Neural cell (in vitro differentiated cells): ENCODE data around the gene TRMU. TPM values are rescaled to one million over a fixed set of nuclear protein-coding genes. Genes with fewer than 3 reads are reported as not detected.

ENCODE experiments used
- H2AFZ ChIP-seq: fragments of 200-600, 300-800 bp; sonication (generic), shearing (Covaris generic); 2 replicates; pipeline ENCODE4 v1.6.0; 2014; ENCODE audit warnings: low read depth, mild to moderate bottlenecking, antibody characterized with exemption, low read length, moderate library complexity
- H3F3A ChIP-seq: fragments of 200-600 bp; shearing (Covaris generic); 2 replicates; pipeline ENCODE4 v1.6.1; 2016; ENCODE audit warnings: mild to moderate bottlenecking, moderate library complexity, mixed read lengths, antibody characterized with exemption, low read length; ENCODE audit not compliant: insufficient read depth, poor library complexity, severe bottlenecking
- H3K27ac ChIP-seq: fragments of 200-600, 300-800 bp; sonication (generic), shearing (Covaris generic); 2 replicates; pipeline ENCODE4 v1.5.1; 2014; ENCODE audit warnings: mild to moderate bottlenecking, low read length, moderate library complexity
- H3K27me3 ChIP-seq: fragments of 300-800, 200-600 bp; sonication (generic), shearing (Covaris generic); 2 replicates; pipeline ENCODE4 v1.6.0; 2014; ENCODE audit warnings: mild to moderate bottlenecking, low read depth, low read length, moderate library complexity; ENCODE audit not compliant: insufficient read depth
- H3K36me3 ChIP-seq: fragments of 300-800, 200-600 bp; sonication (generic), shearing (Covaris generic); 2 replicates; pipeline ENCODE4 v1.5.1; 2014; ENCODE audit warnings: mild to moderate bottlenecking, antibody characterized with exemption, low read length, moderate library complexity; ENCODE audit not compliant: insufficient read depth
- H3K4me2 ChIP-seq: fragments of 300-800, 200-600 bp; sonication (generic), shearing (Covaris generic); 2 replicates; pipeline ENCODE4 v1.6.0; 2014; ENCODE audit warnings: mild to moderate bottlenecking, low read length
- H3K4me3 ChIP-seq: fragments of 300-800, 200-600 bp; sonication (generic), shearing (Covaris generic); 2 replicates; pipeline ENCODE4 v1.5.1; 2014; ENCODE audit warnings: mild to moderate bottlenecking, low read length, moderate library complexity
- H3K79me2 ChIP-seq: fragments of 200-600 bp; shearing (Covaris generic); replicated peaks from 2 replicates; pipeline ENCODE4 v1.6.0; 2014; ENCODE audit warnings: mild to moderate bottlenecking, low read length, moderate library complexity; ENCODE audit not compliant: insufficient read depth
- H3K9ac ChIP-seq: fragments of 300-800, 200-600 bp; sonication (generic), shearing (Covaris generic); 2 replicates; pipeline ENCODE4 v1.6.1; 2016; ENCODE audit warnings: mild to moderate bottlenecking, low read length, mixed read lengths
- H3K9me2 ChIP-seq: fragments of 200-600 bp; shearing (Covaris generic); 2 replicates; pipeline ENCODE4 v1.6.1; 2016; ENCODE audit warnings: mild to moderate bottlenecking, low read length, mixed read lengths; ENCODE audit not compliant: insufficient read depth
- H3K9me3 ChIP-seq: fragments of 200-600, 300-800 bp; sonication (generic), shearing (Covaris generic); 2 replicates; pipeline ENCODE4 v1.6.1; 2016; ENCODE audit warnings: mild to moderate bottlenecking, mixed run types, low read length, moderate library complexity, mixed read lengths
- H4K20me1 ChIP-seq: fragments of 200-600 bp; shearing (Covaris generic); 2 replicates; pipeline ENCODE4 v1.6.1; 2016; ENCODE audit warnings: mild to moderate bottlenecking, mixed run types; ENCODE audit not compliant: insufficient read depth
- CTCF ChIP-seq: fragments of 450-650 bp; IDR thresholded peaks from 2 replicates; pipeline ENCODE4 v1.5.1; 2014; ENCODE audit warnings: antibody characterized with exemption, mild to moderate bottlenecking, moderate library complexity; ENCODE audit not compliant: poor library complexity, severe bottlenecking
- EP300 ChIP-seq: fragments of 450-650 bp; conservative IDR thresholded peaks from 2 replicates; pipeline ENCODE4 v1.6.1; 2014; ENCODE audit warnings: antibody characterized with exemption, mild to moderate bottlenecking, moderate library complexity; ENCODE audit not compliant: poor library complexity, severe bottlenecking
- EZH2 ChIP-seq: fragments of 200-600, 300-800 bp; shearing (Covaris generic), sonication (generic); IDR thresholded peaks from 2 replicates; pipeline ENCODE4 v1.6.1; 2014; ENCODE audit warnings: antibody characterized with exemption, low read length, borderline replicate concordance, mild to moderate bottlenecking; ENCODE audit not compliant: insufficient read depth, poor library complexity, severe bottlenecking
- MXI1 ChIP-seq: fragments of 450-650 bp; conservative IDR thresholded peaks from 2 replicates; pipeline ENCODE4 v1.6.1; 2014; ENCODE audit warnings: antibody characterized with exemption, mild to moderate bottlenecking; ENCODE audit not compliant: poor library complexity, severe bottlenecking
- POLR2AphosphoS5 ChIP-seq: IDR thresholded peaks from 2 replicates; pipeline ENCODE4 v1.6.1; 2012
- RAD21 ChIP-seq: fragments of 450-650 bp; conservative IDR thresholded peaks from 2 replicates; pipeline ENCODE4 v1.6.1; 2014; ENCODE audit warnings: antibody characterized with exemption, mild to moderate bottlenecking, moderate library complexity
- REST ChIP-seq: IDR thresholded peaks from 2 replicates; pipeline ENCODE4 v1.6.1; 2012; ENCODE audit warnings: borderline replicate concordance
- SMC3 ChIP-seq: fragments of 450-650 bp; conservative IDR thresholded peaks from 2 replicates; pipeline ENCODE4 v1.6.1; 2014; ENCODE audit warnings: antibody characterized with exemption, mild to moderate bottlenecking, moderate library complexity; ENCODE audit not compliant: poor library complexity
- TAF1 ChIP-seq: IDR thresholded peaks from 2 replicates; pipeline ENCODE4 v1.6.1; 2012; ENCODE audit warnings: low read depth
- polyA plus RNA-seq: library from polyadenylated mRNA; depleted of rRNA; stranded (reverse); fragments of >200 nt; gene quantifications from 2 replicates; pipeline ENCODE4 v1.2.3, GENCODE V29; 2014

Gene TRMU
- polyA plus RNA-seq, 1 donor from 2014 or later = 72.9 TPM

GRCh38 chr22:46379066-46379930 lies 43.8 kb downstream of the TRMU start:
- no peak for TF ChIP-seq EZH2
- no peak for TF ChIP-seq CTCF
- no peak for TF ChIP-seq TAF1
- TF ChIP-seq RAD21 = no peak
- TF ChIP-seq SMC3 = no peak
- TF ChIP-seq EP300 = no peak
- TF ChIP-seq REST = no peak
- no peak for TF ChIP-seq POLR2AphosphoS5
- no peak for TF ChIP-seq MXI1
- no peaks in the 10 kb centered on the region for H3K36me3 ChIP-seq
- no peak overlapping the region for H3K27ac ChIP-seq
- no peak overlapping the region for H2AFZ ChIP-seq
- H3K9ac ChIP-seq = no peak overlapping the region
- no peak overlapping the region for H3K4me2 ChIP-seq
- H3K9me3 ChIP-seq = no peaks in the 10 kb centered on the region
- no peaks in the 10 kb centered on the region for H3K27me3 ChIP-seq
- no peak overlapping the region for H3K4me3 ChIP-seq
- H3K9me2 ChIP-seq = no peaks in the 10 kb centered on the region
- H3F3A ChIP-seq = no peaks in the 10 kb centered on the region
- H4K20me1 ChIP-seq = no peaks in the 10 kb centered on the region
- no peaks in the 10 kb centered on the region for H3K79me2 ChIP-seq

- Histone ChIP-seq H3K4me2 (no peak overlapping the region), H3F3A (no peaks in the 10 kb centered on the region), H3K27ac (no peak overlapping the region), H2AFZ (no peak overlapping the region), H3K36me3 (no peaks in the 10 kb centered on the region), H3K27me3 (no peaks in the 10 kb centered on the region), H3K9ac (no peak overlapping the region), H3K9me2 (no peaks in the 10 kb centered on the region), H3K9me3 (no peaks in the 10 kb centered on the region), H4K20me1 (no peaks in the 10 kb centered on the region), H3K4me3 (no peak overlapping the region), H3K79me2 (no peaks in the 10 kb centered on the region)
- TF ChIP-seq EZH2 = no peak
- TF ChIP-seq MXI1 = no peak
- no peak for TF ChIP-seq TAF1
- TF ChIP-seq REST = no peak
- TF ChIP-seq POLR2AphosphoS5 = no peak
Measured at GRCh38 chr22:46380069-46380468, 44.6 kb downstream of the TRMU start.
